Stimulated activated CD8-positive, alpha-beta memory T cell treated with anti-CD3 and anti-CD28 coated beads, Interleukin-12 subunit alpha, Interleukin-12 subunit beta, amount 100 ng/mL, for 1 hour (primary cell): ENCODE data around the gene KCTD4.
"Not testable (repeated sequence)": the region's sequence is repeated elsewhere in the genome, so short reads cannot be mapped to it uniquely, and the experiment has no call there.

Experiments used
- DNase-seq: peaks from one replicate; pipeline ENCODE4 v3.0.0-alpha.2; 2020; ENCODE audit warnings: low read depth

KCTD4 gene

DNA sequence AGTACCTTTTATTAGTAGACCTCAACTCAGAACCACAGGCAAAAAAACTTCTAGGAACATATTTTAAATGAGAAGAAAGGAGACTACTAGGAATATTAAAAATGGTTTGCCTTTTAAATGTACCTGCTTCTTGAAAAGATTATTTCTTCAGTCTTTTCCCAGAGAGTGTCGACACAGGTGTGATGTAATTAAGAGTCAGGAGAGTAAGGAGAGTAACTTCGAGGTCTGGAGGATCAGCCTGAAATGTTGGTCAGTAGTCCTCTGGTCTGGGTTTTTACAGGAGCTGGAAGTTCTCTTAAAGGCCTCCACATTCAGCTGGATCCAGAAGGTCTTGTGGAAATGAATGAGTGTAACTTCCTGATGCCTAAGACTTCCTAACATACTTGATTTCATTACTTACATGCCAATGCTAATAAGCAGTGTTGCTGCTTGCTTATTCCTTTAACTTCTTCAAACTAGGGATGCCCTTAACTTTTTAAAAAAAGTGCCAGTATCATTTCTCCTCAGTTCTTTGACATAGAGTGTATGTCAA is at the start of gene KCTD4:
TSS of gene KCTD4 (minus strand) at position 345 of the 532 bp plus-strand sequence. CDS start 6,478 bp downstream, outside the sequence.
- no peak for DNase-seq

DNA sequence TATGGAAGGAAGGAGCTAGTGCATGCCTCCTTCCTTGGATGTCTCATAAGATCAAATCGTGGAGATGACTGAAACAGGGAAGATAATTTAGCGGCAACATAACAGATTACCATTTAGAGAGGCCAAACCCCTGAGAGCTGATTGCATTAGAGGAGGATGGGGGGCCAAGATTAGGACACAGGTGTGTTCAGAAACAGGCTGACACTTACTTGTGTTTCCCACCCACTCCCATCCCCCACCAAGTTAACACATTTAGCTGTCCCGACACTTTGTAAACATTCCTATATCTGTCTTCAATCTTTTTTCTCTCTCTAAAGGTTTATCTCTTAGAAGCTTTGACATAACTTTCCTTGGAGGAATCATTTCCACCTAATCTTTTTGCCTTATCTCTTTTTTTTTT is 48.8 kb upstream of the KCTD4 start:
- DNase-seq, result no peak

DNA sequence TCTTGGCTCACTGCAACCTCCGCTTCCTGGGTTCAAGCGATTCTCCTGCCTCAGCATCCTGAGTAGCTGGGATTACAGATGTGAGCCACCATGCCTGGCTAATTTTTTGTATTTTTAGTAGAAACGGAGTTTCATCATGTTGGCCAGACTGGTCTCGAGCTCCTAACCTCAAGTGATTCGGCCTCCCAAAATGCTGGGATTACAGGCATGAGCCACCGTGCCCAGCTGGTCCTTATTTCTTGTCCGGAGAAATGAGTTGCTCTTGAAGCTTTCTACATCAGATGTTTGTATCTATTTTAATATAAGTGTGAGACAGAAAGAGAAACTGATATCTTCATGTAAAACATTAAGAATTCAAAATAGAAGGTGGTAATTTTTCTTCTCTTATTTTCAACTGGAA is 43.9 kb upstream of the KCTD4 start:
- DNase-seq, result not testable (repeated sequence)

DNA sequence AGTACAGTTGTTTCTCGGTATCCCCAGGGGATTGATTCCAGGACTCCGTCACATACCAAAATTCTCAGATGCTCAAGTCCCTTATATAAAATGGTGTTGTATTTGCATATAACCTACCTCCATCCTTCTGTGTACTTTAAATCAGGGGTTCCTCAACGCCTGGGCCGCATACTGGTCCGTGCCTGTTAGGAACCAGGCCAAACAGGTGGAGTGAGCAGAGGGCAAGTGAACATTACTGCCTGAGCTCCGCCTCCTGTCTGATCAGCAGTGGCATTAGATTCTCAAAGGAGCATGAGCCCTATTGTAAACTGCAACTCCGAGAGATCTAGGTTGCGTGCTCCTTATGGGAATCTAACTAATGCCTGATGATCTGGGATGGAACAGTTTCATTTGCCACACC is 42.2 kb upstream of the KCTD4 start:
- no peak for DNase-seq

DNA sequence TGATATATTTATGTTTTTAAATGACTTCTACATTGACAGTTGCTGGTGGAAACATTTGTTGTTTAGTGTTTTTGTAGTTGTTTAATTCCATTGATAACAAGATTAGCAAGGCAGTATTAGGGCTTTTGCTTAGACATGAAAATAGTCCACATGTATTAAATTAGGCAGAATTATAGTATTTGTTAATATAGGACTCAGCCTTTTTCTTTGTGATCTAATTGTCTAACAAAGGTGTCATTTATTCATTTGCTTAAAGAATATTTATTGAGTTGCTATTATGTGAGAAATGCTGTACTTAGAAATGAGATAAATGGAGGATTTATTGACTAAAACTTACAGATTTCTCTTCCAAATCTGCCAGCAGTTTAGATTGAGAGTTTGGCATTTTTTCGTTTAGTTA is 41.7 kb upstream of the KCTD4 start:
- DNase-seq, result no peak

DNA sequence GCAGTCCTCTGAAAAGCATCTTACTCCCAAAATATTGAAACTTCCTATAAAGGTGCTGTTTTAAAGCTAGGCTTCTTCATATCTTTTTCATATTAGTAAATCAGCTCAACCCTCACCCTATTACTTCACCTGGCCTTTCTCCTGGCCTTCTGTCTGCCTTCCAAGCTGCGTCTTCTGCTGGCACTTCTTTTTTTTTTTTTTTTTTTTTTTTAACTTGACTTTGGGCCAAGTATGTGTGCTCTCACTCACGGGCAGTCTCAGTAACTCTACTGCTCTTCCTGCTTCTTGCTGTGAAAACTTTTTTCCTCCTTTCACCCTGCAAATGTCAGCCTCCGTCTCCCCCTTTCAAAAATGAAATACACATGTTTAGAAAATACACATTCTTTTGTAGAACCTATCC is 41.2 kb upstream of the KCTD4 start:
- DNase-seq, result no peak

DNA sequence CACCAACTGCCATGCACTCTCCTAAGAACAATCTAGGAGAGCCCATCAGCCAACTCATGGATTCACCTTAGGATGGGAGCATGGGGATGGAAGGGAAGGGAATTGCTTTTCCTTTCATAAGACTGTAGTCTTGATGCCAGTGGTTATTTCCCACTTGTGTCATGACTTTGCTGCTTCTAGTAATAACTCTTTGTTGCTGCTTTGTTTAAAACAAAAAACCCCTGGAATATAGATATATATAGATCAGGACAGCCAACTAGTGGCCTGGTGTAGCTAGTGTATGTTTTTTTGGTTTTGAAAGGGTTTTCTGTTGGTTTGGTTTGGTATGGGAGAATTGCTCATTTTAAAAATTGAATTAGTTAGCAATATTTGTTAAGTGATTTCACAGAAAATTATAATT is 39.3 kb upstream of the KCTD4 start:
- no peak for DNase-seq

DNA sequence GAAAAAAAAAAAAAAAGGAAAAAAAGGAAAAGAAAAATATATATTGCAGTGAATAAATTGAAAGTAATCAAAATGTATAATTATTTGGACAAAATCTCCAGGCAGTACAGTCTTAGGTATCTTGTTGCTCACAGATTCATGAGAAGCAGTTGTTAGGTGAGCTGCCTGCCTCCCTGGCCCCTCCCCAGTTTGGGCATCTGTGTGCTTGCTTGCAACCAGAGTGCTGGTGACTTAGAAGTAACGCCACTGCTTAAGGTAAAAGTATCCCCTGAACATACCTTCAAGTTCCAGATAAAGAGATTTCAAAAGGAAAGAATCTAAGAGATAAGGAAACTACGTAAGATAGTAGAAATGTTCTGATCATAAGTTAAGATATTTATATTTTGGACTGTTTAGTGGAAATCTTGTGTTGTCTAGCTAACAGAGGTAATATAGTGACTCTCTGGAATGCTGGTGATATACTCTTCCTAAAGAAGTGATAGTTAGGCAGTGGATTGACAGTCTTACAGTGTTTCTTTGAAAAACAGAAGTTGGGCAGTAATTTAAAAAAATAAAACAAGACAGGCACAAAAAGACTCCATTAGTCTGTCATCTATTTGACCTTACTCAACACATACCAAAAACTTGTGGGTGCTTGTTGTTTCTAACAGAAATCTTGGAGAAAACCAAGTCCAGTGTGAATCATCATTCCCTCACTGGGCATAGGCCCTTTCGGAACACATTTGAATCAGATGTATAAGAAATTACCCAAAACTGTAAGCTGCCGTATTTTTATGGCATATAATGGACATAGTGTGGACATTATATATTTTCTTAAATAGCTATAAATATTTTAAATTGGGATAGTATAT is 38.3 kb upstream of the KCTD4 start:
- DNase-seq, result no peak

DNA sequence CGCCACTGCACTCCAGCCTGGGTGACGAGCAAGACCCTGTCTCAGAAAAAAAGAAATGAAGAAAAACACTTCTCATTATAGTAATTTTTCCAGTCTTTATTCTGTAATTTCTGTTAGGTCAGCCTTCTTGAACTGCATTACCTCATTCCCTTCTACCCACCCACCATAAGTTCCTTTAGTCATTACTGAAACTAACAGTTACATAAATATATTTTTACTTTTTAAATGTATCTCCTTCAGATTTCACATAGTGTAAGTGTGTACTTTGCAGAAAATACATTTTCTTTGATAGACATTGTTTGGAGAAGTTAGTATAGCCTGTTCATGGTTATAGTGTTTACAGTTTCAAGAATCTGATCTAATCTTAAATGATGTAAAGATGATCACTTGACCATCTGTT is 31.7 kb upstream of the KCTD4 start:
- DNase-seq, result no peak

DNA sequence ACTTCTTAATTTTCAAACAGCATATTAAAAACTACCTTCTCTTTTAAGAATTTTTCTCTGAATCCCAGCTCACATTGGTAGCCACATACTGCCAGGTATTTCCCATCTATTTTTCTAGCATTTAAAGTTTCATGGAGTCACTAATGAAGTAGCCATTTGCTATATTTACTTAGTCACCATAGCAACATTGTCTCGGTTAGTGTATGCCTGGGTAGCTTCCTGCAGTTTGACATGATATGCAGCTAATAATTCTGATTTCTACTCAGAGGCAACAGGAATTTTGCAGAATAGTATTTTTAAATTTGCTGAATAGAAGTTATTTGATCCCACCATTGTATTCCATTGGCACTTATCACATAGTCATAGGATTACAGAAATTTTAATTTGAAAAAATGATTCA is 30.9 kb upstream of the KCTD4 start:
- DNase-seq, result no peak

DNA sequence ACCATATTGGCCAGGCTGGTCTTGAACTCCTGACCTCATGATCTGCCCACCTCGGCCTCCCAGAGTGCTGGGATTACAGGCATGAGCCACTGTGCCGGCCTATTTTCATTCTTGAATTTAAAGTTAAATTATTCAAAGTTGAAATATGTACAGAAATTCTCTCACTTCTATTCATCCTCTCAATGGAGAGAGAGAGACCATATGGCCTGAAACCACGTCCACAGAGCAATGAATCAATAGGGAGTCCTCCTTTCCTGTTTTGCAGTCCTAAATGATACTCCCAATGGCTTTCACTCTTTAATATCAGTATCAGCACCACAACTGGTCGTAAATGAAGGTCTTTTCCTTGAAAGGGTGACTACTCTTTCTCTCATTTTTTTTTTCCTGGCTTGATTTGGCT is 30.5 kb upstream of the KCTD4 start:
- no peak for DNase-seq

DNA sequence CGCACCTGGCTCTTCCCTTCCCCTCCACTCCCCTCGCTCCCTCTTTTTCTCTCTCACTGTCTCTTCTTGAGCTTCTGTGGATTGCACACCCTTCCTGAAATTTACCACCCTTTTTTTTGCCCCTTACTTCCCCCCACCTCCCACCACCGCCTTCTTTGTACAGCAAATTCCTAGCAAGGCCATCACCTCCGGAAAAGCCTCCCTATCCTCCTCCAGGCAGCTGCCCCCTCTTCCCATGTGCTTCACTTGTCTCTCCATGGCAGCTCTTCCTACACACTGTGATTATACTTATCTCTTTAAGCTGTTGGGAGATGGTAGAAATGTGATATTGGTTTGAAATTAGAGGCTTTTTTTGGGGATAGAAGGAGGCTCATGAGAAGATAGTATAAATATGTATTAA is 28.3 kb upstream of the KCTD4 start:
- no peak for DNase-seq

DNA sequence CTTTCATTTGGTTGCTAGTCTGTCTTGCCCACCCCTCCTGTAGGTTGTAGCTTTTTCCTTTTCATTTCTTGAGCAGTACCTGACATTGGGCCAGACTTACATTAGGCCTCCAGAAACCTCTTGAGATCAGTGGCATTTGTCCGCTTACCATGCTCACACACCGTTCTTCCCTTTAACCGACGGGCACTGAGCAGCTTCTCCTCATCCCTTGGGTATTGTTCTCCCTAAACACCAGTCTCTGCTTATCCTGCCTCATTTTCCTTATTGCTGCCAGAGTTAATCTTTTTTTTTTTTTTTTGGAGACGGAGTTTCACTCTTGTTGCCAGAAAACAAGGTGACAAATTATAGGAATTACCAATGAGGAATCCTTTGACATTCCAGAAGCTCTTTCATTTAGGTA is 27.2 kb upstream of the KCTD4 start:
- no peak for DNase-seq

DNA sequence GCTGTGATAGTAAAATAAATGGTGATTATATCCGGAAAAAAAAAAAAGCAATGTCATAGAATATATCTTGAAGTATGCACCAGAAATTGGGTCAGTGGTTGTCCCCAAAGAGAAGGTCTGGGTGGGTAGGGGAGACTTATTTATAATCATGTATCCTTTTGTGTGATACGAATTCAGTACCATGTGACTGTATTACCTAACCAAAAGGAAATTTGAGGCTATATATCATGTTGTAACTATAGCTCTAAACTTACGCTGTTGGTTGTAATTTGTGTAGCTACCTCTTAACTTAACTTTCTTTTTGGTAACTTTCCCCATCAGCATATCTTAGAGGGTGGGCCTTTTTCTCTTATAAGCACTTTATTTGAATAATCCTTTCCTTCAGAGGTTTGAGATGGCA is 25.2 kb upstream of the KCTD4 start:
- no peak for DNase-seq

DNA sequence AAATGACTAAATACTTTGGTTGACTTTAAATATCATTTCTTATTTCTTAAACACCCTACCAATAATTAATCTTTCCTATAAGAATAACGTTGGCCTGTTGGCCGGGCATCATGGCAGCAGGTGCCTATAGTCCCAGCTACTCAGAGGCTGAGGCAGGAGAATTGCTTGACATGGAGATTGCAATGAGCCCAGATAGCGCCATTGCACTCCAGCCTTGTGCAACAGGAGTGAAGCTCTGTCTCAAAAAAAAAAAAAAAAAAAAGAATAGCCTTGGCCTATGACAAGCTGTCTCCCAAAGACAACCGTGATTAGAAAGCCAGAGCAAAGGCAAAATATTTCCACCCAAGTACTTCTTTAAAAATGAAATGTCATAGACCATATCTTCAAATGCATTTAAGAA is 24.5 kb upstream of the KCTD4 start:
- no peak for DNase-seq

DNA sequence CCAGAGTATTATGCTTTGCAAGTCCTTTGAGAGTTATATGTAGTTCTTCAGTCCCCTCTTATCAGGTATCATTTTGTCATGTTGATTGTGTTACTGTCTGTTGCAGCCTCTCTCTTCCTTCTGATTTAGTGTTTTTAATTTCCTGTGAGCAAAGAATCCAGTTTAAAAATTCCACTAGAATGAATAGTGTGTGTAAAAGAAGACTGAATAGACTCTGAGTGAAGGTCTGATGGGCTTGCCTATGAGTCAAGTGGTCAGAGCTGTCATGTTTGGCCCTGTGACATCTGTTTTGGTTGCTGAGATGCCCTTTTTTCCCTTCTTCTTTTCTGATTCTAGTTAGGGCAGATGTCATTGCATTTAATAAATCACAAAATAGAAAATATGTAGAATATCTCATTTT is 23.3 kb upstream of the KCTD4 start:
- no peak for DNase-seq

DNA sequence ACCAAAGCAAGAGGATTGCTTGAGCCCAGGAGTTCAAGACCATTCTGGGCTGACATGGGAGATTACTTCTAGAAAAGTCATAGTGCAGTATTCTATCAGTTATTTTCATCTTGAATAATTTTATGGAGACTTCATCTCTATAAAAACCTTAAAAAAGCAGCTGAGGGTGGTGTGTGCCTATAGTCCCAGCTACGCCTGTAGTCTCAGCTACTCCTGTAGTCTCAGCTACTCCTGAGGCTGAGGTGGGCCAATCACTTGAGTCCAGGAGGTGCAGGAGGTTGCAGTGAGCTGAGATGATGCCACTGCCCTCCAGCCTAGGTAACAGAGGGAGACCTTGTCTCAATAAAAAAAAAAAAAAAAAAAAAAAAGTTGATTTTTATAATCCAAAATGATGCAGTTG is 22.1 kb upstream of the KCTD4 start:
- no peak for DNase-seq

DNA sequence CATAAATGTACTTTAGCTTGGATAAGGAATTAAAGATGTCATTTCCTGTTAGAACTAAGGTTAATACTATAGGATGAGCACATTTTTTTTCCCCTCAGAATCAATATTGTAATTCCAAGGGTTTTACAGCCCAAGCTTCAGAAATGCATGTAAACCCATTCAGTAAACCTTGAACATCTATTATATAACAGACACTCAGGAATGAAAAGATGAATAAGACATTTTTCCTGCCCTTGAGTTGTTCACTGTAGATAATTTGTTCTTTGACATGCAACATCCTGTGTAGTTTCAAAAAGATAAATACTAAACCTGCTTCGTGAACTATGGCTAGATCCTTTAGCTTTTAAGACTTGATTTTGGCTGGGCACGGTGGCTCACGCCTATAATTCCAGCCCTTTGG is 21.7 kb upstream of the KCTD4 start:
- DNase-seq, result no peak

DNA sequence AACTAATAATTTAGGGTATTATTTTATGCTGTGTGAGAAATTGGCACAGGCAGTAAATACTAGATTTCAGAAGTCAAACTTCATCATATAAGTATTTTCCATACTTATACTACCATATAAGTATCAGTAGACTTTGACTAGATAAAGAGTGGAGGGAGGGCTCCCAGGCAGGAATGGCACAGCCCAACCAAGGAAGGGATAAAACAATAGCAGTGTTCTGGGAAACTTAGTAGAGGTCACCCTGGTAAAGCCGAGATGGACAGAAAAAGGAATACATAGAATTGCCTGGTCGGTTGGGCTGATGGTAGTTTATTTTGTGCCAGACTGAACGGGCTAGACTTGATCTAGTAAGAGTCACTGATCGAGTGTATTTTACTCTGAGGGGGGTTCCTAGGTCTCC is 19.6 kb upstream of the KCTD4 start:
- no peak for DNase-seq

DNA sequence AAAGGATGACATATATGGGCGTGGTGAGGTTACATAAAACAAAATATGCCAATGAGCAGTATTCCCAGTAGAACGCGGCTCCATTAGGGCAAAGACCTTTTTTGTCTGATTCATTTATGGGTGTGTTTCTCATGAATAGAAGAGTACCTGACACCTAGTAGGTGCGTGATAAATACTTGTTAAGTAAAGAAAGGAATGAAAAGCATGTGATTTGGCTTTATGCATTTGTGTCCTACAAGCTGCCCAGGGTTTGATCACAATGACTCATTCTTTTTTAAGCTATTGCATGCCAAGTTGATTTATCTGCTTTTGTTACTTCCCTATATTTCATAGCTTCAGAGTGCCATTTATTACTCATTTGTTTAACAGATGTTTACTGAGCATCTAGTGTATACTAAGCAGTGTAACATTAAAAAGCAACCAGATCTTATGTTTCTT is 19.1 kb upstream of the KCTD4 start:
- DNase-seq, result no peak

DNA sequence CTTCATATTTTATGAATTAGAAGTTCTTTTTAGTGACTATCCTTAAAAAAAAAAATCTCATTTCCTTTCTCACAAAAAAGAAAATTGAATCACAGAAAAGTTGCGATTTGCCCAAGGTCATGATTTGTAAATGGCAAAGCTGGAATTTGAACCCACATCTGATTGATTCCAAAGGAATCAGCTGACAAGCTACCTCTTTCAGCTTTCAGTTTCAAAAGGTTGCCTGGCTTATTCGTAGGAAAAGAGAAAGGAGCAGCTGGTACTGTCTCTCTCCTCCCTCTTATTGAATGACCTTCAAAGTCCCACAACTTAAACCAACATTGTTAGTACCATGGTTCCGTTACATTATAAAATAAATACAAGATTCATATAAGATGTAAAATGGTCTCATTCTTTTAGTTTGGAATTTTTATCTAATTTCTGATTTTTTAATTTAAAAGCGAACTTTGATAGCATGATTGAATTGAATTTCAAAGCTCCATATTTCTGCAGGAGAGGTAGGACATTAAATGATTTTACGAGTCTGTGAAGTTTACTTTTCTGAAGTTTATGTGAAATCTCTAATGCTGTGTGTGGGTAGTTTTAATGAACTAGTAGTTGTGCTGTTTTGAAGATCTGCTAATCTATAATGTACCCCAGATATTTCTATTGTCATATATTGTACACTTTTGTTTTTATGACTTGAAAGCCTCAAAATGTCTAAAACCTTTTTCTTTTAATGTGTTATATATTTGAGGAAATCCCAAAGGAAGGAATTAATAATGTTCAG is 18.5 kb upstream of the KCTD4 start:
- no peak for DNase-seq

DNA sequence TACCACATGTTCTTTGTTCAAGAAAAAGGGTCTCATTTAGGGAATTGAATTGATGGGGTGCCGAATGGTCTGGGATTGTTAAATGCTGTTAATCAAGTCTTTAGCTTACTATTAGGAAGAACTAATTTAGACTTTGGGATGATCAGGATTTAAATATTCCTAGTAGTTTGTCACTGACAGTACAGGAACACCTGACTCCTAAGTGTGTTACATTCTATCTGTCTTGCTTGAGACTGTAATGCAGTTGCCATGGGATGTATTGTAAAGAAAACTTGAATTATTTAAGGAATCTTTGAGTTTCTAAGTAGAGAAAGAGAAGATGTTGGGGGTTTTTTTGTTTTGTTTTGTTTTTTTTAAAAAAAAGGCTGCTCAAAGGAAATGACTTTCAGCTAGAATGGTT is 17.8 kb upstream of the KCTD4 start:
- no peak for DNase-seq

DNA sequence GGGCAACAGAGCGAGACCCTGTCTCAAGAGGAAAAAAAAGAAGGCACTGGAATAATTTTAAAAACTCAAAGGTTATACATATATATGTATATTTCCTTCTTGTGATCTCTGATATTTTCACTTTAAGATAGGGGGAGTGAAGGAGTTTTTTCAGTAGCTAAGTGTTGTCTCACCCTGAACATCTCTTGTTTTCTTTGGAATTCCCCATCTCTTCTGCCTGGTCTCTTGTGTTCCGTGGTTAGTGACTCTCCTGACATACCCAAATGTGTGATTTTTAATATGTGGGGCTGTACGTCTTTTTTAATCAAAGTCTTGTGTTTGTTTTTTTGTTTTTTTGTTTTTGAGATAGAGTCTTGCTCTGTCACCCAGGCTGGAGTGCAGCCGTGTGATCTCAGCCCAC is 15.3 kb upstream of the KCTD4 start:
- no peak for DNase-seq
